Fibroblast of upper back skin (primary cell): Measurements from ENCODE around the gene SLC7A7.
"Not testable (repeated sequence)": the region's sequence is repeated elsewhere in the genome, so short reads cannot be mapped to it uniquely, and the experiment has no call there.

Experiments used
- DNase-seq: peaks from one replicate; pipeline ENCODE4 v3.0.0-alpha.2; 2013

SLC7A7 gene

DNA sequence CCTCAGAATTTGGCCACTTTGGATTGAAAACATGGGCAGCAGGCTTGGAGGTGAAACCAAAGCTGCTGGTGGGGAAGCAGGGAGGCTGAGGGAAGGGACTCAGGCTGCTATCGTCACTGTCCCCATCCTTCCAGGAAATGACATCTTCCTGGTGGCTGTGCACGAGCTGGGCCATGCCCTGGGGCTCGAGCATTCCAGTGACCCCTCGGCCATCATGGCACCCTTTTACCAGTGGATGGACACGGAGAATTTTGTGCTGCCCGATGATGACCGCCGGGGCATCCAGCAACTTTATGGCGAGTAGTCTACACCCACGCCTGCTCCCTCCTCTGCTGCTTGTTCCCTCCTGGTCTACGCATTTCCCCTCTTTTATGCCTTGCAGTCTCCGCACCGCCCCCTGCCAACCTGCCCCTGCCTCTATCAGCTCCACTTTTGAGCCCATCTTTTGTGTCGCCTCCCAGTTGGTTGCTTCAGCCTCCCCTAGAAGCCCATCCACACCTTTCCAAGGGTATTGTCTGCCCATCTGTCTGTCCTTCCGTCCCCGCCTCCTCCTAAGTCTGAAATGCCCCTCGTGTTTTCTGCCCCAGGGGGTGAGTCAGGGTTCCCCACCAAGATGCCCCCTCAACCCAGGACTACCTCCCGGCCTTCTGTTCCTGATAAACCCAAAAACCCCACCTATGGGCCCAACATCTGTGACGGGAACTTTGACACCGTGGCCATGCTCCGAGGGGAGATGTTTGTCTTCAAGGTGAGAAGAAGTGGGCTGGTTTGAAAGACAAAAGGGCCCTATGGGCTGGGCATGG lies 28.1 kb upstream of the SLC7A7 start:
- no peak for DNase-seq

DNA sequence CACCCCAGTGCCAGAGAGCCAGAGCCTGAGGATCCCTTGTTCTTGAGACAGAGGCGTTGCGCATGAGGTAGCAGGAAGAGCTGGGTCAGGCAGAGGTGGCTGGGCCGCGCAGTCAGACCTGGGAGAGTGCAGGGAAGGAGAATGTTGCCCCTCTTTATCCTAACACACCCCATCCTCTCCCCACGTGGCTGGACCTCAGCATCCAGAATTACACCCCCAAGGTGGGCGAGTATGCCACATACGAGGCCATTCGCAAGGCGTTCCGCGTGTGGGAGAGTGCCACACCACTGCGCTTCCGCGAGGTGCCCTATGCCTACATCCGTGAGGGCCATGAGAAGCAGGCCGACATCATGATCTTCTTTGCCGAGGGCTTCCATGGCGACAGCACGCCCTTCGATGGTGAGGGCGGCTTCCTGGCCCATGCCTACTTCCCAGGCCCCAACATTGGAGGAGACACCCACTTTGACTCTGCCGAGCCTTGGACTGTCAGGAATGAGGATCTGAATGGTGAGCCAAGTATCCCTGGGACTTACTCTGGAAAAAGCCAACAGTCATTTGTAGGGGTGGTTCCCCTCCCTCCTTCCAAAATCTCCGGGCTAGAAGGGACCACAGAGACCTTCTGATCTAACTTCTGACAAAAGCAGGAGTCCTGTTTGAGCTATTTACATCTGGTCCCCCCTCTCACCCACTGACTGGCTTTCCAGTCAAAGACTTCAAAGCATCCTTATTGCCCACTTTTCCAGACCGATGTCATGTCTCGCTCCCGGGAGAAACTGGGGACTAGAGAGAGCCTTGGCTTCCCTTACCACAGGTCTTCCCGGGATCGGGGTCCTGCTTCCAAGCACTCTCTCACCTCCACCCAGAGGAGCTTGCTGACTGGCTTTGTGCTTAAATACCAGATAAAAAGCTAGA lies 27.2 kb upstream of the SLC7A7 start:
- no peak for DNase-seq

DNA sequence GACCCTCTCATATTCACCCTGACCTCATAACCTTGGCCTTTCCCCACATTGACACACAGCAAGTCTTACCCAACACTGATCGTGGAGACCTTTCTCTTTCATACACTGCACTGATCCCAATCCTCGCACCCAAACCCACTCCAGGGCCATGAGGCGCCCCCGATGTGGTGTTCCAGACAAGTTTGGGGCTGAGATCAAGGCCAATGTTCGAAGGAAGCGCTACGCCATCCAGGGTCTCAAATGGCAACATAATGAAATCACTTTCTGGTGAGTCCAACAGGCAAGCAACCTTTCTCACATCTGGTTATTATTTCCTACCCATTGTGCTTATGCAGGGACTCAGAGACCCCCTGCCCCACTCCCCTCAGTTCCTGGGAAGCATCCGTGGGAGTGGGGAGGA lies 26.5 kb upstream of the SLC7A7 start:
- no peak for DNase-seq

DNA sequence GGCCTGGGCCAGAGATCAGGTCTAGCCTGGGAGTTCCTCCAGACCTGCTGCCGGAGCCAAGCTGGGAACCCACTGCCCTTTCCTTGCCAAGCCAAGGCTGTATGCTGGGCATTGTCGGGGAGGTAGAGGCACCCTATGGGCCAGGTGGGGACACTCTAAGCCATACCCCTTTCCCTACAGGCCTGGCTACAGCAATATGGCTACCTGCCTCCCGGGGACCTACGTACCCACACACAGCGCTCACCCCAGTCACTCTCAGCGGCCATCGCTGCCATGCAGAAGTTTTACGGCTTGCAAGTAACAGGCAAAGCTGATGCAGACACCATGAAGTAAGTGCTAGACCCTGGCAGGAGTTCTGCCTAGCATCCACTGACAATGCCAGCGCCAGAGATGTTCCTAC lies 26.1 kb upstream of the SLC7A7 start:
- no peak for DNase-seq

DNA sequence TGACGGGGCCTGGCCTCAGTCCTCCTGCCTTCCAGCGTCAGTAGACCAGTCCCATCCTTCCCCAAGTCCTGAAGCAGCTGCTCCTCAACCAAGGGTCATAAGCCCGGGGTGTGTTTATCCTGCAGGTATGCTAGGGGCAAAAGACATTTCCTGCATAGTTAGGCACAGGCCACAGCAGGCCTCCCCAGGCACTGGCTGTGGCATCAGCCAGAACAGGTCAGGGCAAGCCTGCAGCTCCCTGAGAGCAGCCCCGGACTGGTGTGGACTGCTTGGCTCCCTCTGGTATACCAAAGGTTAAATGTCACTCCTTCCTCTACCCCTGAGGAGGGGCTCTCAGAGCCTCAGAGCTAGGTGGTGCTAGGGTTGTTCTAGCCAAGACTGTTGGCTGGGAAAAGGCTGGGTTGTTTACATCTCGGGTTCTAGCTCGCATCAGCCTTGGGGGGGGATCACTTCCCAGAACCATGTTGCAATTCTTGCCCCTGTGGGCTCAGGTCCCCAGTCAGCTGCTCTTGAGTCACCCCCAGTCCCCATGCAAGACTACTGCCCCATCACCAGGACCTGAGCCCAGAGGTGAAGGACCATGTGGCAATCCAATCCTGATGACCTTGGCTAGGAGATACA lies 24.0 kb upstream of the SLC7A7 start:
- DNase-seq: no peak

DNA sequence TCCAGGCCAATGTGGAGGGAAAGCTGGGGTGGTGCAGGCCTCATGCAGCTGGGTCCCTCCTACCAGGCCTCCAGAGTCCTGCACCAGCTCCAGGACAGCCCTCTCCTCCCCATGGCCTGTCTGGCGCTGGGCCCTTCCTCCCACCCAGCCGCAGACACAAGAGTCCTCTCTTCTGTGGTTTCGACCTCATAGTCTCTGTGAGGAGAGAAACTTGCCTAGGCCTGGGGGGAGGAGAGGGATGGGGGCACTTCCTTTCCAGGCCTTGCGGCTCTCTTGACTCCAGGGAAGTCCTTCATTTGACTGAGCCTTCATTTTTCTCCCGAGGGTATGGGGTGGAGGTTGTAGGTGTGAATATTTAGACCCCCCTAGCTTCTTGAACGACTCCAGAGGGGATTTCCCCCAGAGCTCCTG lies 23.4 kb upstream of the SLC7A7 start:
- peak; percentile 88 for DNase-seq

DNA sequence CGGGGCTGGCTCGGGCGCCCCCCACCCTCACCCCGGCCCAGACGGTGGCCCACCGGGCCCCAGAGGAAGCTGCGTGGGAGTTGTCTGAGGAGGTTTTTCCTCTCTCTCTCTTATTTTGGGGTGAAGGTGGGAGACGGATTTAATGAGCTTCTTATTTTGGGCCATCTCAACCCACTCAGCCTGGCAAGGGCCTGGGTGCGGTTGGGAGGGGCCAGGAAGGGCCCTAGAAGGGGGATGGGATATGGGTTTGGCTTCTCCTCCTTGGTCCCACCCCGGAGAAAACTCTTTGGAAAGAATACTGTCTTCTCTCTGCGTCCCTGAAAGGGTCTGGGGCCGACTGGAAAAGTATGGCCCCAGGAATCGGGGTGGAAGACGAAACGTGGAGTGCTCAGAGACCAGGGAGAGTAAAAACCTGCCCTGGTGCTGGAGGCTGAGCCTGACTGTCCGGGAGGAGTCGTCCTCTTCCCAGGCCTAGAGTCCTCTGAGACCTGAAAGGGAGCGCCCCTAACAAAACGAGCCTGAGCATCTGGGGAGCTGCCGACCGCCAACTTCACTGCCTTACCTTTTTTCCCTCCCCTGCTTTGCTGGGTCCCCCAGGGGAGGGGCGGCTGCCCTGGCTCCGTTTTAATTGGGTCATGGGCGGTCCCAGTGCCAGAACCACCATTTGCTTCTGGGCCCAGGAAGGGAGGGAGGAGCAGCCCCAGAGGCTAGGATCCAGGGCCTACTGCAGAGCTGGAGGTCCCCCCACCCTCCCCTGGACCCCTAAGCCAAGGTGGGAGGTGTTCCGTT lies 22.7 kb upstream of the SLC7A7 start:
- DNase-seq: peak; percentile 56

DNA sequence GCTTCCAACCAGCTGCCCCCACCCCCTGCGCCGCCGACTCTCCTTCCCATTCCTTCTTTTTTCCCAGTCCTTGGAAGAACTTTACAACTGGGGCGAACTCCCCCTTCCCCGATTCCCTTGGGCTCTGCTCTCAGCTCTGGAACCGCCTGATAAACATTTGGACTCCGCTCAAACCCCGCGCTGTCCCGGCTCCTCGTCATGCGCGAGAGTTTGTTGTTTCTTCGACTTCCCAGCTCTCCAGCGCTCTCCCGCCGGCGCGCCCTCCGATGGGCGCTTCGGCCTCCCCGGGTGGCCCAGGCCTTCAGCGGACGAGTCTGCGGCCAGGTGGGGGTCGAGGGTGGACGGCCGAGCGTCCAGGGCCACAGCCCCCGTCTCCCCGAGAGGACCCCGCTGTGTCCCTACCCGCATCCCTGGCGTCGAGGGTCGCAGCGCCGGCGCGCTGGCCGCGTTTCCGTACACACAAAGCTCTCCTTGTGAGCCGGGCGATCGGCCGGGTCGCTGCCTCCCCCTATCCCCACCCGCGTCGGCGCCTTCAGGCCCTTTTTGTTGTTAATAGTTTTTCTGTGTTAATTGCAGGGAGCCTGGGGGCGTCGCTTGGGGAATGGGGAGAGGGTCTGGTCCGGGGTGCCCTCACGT lies 22.0 kb upstream of the SLC7A7 start:
- peak; percentile 56 for DNase-seq

DNA sequence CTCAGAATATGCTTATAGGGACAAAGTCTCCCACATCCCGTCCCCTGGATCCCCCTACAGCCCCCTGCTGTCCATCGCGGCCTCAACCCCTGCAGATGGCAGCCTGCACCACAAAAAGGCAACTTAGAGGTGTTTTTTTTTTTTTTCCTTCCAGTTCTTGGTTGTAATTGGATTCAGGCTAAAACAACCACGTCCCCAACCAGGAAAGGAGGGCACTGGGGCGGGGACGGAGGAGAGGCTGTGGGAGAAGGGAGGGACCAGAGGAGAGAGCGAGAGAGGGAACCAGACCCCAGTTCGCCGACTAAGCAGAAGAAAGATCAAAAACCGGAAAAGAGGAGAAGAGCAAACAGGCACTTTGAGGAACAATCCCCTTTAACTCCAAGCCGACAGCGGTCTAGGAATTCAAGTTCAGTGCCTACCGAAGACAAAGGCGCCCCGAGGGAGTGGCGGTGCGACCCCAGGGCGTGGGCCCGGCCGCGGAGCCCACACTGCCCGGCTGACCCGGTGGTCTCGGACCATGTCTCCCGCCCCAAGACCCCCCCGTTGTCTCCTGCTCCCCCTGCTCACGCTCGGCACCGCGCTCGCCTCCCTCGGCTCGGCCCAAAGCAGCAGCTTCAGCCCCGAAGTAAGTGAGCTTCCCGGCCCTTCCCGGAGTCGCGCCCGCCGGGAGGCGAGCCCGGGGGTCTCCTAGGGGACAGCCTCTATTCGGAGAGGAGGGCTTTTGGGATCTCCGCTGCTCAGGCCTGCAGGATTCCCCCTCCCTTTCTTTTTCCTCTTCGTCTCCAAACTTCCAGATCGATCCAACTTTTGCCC lies 21.3 kb upstream of the SLC7A7 start, which contains the start of gene MMP14:
MMP14 (plus strand) TSS at position 285 of the 813 bp plus-strand sequence; CDS start at position 518, 233 bp downstream.
- DNase-seq: peak; percentile 93

DNA sequence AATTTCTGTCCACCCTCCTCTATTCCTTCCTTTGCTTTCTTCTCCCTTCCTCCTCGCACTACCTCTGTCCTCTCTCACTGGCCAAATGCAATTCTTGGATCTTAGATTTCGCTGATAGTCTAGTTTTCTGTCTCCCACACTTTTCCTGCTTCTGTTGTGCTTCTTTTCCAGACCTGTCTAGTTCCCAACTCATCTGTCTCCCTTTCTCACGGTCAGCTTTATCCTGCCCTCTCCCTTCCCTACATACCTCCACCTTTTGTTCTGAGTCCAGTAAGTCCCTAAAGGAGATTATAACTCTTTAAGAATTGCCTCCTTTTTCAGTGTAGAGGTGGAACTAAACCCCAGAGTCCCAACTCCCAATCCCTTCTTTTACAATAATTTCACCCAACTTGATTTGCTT lies 20.3 kb upstream of the SLC7A7 start:
- no peak for DNase-seq

DNA sequence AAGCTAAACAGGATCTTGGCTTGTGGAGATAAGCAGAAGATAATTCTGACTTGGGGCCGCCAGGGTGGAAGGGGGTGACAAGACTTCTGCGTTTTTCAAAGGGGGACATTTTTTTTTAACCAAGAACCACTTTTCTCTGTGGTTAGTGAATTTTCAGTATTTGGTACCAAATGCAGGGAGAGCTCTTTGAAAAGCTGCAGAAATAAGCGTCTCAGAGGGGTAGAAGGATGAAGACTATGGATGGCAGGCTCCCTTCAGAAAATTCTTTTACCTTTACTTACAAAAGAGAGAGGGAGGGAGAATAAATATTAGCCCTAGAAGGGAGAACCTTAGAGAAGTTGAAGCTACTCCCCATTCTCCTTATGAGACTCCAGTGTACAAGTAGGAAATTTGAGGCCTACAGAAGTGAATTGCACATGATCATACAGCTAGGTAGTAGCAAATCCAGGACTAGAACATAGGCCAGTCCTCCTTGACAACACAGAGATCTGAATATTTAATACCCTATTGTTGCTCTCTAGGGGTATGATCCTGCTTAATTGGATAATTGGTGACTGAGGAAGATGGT lies 15.3 kb upstream of the SLC7A7 start:
- DNase-seq: no peak

DNA sequence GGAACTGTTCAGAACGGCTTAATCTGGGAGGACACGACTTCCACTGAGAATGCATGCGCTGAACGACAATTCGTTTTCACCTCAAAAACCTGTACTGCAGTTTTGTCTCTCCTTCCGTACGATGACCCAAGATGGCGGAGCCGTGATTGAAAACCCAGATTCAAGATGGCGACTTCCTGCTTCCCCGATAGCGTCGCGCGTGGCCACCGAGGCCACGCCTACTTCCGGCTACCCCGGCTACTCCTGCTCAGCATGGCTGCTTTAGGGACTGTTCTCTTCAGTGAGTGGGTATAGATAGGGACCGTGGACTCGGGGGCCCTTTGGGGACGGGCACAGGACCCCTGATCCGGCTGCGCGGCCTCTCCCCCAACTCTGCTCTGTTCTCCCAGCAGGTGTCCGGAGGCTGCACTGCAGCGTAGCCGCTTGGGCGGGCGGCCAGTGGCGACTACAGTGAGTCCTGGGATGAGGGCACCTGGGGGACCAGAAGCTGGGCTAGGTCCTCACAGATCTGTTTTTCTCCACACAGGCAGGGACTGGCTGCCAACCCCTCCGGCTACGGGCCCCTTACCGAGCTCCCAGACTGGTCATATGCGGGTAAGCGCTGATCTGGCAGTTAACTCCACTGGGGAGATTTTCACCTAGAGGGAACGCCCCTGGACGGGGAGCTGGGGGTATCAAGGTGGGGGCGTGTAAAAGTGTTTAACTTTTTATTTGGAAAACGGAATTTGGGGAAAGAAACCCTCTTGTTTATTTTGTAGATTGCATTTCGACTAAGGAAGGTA lies 14.6 kb upstream of the SLC7A7 start, which contains the start of gene MRPL52:
MRPL52 (plus strand) TSS at position 227 of the 782 bp plus-strand sequence; CDS start at position 253, 26 bp downstream.
- peak; percentile 88 for DNase-seq

DNA sequence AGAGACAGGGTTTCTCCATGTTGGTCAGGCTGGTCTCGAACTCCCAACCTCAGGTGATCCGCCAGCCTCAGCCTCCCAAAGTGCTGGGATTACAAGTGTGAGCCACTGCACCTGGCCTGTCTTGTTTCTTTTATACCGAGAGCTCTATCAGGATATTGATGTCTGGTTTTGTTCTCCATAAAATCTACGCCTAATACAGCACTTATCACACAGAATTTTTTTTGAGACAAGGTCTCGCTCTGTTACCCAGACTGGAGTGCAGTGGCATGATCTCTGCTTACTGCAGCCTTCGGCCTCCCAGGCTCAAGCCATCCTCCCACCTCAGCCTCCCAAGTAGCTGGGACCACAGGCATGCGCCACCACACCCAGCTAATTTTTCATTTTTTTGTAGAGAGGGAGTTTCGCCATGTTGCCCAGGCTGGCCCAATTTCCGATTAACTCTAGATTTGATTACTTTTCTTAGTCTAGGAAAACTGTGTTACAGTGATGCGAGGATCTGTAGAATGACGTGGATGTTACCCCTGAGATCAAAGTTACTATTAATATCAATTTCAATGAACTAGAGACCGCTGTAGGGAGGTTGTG lies 13.9 kb upstream of the SLC7A7 start:
- DNase-seq: not testable (repeated sequence)

DNA sequence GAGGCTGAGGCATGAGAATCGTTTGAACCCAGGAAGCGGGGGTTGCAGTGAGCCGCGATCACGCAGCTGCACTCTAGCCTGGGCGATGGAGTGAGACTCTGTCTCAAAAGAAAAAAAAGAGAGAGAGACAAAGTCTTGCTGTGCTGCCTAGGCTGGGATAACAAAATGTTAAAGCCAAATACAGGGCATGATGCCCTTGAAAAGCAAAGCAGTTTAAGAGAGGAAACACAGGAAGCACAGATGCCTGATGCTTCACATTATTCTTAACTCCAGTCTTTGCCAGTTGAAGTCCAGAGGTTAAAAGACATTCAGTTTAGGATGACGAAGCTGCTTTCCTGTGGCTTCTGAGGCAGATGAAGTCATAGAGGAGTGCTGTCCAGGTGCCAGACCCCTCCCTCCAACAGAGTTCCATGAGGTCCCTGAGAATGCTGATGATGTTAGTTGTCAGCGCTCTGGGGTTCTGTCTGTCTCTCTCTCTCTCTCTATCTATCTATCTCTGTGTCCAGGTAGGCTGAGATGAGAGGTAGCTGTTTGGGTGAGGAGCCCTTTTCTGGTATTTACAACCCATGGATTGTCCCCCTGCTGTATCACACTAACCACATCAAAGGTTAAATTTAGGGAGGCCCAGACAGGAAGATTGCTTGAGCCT lies 9.6 kb upstream of the SLC7A7 start:
- peak; percentile 97 for DNase-seq

DNA sequence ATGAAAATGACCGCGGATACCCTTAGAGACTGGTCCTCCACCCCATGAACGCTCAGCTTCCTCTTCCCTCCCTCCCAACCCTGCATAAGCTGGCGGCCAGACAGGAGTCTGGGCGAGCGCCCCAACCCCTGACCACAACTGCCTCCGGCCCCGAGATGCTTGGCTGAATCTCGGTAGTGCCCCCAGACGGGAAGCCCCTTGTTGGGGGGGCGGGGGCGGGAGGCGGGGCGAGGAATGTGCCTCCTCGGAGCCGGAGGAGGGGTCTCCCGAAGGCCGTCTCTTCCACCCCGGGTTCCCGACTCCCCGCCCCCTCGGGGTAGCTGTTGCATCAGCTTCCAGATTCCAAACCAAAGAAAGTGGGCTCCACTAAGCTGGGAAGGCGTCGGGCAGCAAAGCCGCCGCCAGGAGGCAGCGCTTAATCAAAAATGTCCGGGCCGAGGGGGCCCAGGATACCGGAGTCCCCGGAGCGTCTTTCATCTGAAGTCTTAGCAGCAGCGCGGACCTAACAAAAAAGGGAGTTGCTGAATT lies 7.4 kb upstream of the SLC7A7 start:
- peak; percentile 96 for DNase-seq

DNA sequence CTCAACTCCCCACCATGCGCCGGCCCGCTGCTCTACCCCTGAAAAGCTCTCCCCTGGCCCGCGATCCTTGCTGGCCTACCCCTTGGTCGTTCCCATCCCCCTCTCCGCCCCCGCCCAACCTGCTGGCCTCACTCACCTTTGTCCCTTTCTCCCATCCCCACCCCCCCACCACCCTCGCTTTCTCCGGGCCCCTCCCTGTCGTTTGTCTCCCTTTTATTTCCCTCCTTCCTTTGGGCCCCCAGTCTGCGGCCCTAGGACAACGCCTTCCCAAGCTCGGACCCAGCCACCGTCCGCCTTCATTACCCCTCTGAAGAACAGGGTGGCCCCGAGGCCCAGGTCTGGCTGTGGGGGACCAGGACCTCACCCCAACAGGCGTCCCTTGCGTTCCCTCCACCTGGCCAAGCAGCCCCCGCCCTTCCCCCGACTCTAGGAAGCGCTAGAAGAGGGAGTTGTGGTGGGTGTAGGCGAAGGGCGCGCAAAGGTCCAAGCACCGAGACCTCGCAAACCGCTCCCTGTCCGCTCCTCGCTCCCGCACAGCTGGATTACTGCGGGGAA lies 6.9 kb upstream of the SLC7A7 start:
- DNase-seq: no peak

DNA sequence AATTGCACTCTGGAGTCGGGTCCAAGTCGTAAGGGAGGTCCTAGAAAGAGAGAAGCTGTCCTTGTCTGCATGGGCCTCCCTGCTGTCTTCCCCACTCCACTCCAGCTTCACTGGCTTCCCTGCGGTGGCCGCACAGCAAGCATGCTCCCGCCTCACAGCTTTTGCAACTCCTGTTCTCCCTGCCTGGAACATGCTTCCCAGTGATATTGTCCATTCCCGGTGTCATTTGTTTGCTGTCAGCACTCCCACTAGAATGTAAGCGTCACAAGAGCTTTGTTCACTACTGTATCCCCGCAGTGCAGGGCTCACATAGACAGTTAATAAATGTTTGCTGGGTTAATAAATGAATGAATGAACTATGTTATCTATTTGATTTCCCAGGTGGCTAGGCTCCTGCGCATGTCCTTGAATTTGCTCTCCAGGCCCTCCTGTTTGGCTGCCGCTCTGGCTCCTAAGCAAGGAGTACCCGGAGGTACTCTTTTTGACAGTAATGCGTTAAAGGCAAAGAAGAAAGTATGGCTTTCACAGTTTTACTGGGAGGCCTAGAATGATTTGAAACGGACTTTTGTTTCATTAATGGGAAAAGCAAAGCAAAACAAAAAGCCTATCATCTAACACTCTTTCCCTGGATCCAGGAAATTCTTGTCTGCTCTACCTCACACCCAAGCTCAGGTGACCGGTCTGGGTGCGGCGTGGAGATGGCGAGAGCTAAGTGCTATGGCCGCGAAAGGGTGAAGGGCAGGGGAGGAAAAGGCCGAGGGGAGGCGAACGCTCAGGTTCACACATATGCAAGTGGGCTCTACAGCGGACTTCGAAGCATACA lies 6.2 kb upstream of the SLC7A7 start:
- DNase-seq: no peak
